Kidney glomerular epithelial cell (primary cell): ENCODE measurements around the gene NCAPH2.

ENCODE experiments used
- DNase-seq: peaks from one replicate; lab custom pipeline; 2025; lab: John Stamatoyannopoulos, UW

The NCAPH2 gene

DNA sequence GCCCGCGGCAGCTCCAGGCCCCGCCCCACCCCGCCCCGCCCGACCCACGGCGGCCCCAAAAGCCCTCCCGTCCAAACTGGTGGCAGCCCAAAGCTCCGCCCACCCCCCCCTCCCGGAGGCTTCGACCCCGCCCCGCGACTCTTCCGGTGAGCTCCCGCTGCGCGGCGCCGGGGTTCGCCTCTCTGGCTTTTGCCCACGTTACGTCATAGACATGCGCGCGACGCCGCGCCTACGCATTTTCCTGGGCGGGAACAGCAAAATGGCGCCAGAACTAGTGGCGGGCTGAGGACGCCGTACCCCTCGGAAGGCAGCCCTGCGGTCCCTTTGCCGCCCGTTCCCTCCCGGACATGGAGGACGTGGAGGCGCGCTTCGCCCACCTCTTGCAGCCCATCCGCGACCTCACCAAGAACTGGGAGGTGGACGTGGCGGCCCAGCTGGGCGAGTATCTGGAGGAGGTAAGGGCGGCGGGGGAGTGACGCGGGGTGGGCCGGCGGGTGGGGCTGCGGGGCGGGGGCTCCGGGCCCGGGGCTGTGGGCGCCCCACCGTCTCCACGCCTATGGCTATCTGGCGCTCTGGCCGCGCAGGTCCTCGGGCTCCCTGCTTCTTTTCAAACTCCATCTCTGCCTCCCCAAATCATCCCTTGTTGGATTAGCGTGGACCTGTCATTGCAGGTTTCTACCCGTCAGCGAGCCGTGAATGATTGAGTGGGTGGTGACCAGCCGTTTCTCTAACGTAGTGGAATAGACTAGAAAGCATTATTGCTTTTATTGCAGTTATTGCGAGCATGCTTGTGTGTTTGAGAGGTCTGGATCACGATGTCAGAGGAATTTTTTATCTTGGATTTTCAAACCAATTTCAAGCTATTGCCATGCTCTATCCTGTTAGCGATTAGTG is at the start of gene NCAPH2:
NCAPH2 (plus strand) TSS at position 234 of the 894 bp plus-strand sequence; CDS start at position 348, 114 bp downstream.
- peak; percentile 90 for DNase-seq

DNA sequence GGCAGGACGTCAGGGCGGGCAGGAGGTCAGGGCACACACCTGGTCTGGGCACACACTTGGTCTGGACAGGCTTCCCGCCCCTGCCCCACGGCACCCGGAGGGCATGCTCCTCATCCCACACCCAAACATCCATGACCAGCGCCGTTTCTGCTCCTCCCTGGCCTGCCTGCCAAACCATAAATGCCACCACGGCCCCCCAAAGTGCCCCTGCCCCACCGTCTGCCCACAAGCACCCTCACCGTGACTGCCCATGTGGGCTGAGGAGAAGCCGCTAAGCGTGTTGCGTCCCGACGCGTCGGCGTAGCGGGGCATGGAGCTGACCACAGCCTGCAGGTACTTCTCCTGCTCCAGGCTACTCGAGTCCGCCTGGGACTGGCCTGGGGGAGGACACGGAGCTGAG is 49.0 kb upstream of the NCAPH2 start:
- no peak for DNase-seq

DNA sequence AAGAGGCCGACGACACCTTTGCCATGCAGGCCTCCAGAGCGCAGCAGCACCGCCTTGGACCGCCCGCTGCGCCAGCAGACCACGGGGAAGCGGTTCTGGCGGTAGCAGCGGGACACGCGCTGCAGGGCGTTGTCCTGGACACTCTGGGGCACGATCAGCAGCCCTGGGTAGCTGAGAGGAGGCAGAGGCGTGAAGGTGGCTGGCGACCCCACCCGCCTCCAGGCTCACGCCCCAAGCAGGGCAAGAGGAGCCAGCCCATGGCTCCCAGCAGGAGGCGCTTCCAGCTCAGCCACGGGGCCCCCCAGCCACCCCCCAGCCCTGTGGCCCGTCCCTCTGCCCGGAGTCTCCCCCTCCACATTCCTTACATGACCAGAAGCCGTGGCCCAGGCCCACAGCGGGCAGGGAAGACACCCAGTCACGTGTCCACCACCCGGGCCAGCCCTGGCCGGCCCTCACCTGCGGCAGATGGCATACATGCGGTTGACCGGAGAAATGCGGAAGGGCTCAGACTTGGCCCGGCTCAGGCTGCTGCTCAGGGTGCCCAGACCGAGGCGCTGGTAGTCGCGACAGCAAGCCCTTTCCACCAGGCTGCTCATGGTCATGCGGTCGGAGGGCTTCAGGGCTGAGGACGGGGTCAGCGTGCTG is 48.4 kb upstream of the NCAPH2 start:
- no peak for DNase-seq

DNA sequence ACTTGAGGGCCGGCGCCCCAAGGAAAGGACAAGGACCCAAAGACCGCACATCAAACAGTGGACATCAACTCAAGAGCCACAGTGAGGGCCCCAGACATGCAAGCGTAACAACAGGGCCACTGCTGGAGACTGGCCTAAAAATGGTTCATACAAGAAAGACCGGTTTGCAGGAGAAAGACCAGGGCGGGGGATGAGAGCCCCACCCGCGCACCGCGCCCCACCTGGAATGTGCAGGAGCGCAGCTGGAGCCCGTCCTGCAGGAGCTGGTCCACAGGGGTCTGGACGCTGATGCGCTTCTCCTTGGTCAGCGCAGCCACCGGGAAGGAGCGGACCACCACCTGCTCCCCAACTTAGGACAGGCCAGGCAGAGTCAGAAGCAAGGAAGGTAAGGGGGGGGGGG is 47.1 kb upstream of the NCAPH2 start:
- no peak for DNase-seq

DNA sequence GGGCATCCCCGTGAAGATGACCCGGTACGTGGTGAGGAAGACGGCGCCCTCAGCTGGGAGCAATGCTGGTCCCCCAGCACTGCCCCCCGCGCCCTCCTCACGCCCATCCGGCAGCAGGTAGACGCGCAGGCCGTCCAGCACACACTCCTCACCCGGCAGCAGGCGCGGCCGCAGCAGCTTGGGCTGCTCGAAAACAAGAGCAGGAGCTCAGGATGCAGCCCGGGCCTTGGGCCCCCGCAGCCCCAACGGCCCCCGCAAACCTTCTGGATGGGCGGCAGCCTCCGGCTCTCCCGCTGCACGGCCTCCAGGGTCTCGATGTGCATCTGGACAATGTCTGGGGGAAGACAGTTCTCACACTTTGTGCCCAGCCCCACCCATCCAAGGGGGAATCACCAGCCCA is 46.5 kb upstream of the NCAPH2 start:
- DNase-seq = no peak

DNA sequence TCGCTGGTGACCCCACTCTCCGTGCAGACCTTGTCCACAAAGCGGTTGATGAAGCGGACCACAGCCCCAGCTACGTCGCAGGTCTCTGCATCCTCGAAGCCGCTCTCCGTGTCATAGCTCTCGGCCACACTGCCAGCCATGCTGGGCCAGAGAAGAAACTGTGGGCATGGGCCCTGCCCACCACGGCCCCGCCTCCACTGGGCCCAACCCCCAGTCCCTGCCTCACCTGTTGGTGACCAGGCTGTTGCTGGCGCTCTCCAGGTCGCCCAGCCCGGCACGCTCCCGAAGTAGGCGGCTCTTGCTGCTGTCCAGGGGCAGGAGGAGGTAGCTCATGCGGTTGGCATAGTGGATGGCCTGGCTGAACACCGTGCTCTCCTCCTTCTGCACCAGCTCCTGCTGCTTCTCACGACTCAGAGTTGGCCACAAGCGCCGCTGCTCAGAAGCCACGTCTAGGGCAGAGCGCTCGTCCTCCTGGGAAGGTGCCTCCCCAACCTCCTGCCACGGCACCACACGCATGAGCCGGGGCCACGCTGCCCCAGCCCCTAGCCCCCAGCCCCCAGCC is 46.0 kb upstream of the NCAPH2 start:
- DNase-seq = no peak

DNA sequence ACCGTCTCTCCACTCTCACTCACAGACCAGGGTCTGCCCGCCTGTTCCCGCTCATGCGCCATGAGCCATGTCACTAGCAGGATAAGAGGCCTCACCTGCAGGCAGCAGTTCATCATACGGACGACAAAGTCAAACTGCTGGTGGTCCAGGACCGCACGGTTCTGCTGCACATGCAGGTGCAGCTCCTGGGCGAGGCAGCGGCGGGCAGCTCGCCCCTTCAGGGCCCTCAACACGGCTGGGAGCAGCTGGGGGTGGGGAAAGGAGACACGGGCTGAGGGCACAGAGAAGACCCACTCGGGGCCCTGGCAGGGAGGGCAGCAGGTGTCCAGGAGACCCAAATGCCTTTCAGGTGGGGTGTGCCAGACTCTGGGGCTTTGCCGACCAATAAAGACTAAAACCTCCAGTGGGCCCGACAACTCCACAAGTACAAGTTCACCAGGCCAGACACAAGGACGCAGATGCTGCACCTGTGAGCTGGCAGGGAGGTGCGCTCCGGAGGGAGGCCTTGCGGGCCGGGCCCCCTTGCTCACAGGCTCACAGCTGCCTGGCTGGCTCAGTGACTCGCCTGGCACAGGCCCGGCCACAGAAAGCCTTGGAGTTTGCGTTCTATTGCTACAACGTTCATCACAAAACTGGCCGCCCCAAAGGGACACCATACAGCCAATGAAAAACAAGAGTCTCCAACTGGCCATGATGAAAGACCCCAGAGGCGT is 44.7 kb upstream of the NCAPH2 start:
- no peak for DNase-seq

DNA sequence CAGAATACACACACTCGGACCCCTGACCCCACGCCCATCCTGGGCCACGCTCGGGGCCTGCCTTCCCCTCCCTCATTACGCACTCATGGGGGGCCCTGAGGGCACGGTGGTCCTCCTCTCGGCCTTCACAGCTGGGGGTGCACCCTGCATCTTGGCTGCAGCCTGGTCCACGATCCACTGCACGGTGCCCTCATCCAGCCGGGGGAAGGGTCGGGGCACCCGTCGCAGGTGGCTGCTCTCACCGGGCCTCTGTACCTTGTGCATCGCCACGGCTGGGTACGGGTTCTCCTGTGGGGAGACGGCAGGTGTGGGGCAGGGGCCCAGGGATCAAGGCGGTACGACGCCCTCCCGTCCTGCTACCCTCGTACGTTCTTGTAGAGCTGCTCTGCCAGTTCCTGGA is 43.6 kb upstream of the NCAPH2 start:
- no peak for DNase-seq

DNA sequence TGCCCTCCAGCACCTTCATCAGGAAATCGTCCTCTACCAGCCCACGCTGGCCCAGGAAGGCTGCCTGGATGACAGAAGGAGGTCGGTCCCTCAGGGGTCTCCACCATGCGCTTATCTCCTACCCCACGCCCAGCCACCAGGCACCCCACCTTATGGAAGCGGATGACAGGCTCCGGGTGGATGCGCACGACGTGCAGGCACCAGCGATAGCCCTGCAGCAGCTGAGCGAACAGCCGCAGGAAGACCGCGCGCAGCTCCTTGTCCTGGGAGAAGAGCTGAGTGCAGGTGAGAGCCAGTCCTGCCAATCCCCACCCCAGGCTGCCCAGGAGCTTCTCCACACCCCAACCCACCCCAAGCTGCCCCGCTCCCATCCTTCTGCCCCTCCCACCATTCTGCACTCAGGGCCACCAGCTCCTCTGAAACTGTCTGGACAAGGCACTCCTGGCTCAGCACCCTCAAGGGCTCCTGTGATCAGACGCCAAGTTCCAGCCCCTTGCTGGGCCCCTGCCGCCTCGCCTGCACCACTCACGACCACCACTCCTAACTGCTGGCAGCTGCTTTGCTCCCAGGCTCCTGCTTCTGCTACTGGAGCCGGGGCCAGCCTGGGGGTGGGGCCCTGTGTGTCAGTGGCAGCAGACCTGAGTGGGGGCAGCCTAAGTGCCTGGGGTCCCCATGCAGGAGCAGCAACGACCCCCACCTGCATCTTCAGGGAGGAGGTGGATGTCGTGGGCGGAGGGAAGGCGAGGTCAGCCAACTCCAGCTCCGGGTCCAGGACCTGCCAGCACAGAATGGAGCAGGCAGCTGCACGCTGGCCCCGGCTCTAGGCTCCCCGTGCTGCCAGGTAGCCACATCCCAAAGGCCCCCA is 42.7 kb upstream of the NCAPH2 start:
- no peak for DNase-seq

DNA sequence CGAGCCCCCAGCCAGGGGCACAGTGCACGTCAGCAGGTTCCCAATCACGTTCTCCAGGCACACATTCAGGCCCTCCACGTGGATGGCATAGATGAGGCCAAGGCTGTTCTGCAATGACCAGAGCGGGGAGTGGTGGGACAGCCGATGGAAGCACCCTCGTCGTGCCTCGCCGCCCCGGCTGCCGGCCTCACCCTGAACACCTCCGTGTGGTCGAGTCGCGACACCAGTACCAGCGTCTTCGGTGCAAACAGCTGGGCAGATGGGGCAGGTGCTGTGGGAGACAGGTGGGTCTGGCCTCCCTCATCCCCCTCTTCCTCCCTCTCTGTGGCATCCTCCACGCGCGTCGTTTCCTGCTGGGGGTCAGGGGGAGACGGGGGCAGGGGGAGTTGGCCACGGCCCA is 40.7 kb upstream of the NCAPH2 start:
- no peak for DNase-seq

DNA sequence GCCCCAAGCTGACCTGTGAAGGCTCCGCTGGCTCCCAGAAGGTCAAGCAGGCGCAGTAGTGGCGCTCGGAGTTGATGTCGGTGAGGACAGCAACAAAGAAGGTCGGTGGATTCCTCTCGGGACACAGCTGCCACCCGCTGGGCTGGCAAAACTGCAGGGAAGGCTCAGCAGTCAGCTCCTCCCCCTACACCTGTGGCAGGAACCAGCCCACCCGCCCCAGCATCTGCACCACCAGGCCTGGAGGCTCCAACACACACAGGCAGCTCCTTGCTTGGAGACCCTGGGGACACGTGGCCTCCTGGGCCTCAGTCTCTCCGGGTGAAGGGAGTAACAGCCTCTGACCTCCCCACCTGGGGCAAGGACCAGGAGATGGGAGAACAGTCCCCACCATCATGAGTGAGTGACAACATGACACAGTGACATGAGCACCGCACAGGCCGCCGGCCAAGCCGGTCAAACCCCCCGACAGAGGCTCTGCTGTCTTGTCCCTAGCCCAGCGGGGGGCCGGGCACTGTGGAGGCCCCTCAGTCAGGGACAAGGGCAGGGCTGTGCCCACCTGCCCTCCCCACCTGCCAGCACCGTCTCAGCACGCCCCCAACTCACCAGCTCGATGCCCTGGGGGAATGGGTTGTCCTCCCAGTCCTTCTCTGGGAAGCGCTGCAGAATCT is 40.1 kb upstream of the NCAPH2 start:
- DNase-seq = no peak

DNA sequence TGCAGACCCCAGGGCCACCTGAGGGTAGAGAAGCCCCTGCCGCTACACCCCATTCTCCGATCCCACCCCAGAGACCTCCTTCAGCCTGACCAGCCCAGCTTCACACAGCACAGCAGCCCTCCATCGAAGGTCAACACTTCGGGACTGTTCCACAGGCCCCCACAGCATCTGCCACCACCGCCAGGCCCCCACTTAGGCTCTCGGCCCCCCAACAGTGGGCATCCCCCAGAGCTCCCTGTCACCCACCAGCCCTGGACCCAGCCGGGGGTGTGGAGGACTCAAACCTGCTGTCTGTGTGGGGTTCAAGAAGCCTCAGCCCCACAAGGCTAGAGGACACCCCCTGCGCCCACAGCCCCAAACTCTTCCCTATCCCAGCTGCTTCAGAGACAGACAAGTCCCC is 39.4 kb upstream of the NCAPH2 start:
- no peak for DNase-seq

DNA sequence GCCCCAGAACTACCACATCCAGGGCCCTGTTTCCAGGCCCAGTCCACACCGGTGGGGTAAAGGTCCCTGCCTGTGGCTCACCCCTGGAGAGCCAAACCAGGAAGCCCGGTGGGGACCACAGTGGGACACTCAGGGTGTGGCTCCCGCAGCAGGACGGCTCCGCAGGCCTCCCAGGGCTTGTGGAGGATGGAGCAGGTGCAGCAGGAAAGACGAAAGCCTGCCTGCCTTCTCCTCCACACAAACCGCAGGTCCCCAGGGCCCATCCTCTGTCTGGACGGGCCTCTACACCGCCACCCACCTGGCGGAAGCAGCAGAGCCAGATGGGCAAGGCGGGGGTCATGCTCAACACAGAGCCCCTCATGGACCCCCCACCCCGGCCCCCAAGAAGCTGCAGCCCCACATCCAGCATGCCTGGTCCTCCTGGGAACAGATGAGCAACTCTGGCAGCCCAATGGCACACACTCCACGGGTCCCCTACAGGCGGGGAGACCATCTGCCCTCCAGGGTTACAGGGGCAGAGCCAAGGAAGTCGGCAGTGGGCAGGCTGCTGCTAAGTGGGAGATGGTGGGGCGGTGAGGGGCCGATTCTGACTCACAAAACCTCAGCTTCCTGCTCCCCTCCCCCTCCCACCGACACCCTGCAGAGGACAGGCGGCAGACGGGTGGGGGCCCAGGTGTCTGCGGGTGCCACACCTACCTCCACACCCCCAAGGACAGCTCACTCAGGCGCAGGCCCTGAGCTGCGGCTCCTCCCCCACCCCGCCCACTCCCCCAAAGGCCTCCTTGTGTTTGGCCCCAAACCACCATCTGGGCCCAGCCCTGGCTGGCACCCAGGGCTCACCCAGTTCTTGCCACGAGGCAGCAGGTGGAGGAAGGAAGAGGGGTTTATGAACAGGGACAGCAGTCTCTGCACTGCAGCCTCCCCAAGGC is 38.4 kb upstream of the NCAPH2 start:
- no peak for DNase-seq

DNA sequence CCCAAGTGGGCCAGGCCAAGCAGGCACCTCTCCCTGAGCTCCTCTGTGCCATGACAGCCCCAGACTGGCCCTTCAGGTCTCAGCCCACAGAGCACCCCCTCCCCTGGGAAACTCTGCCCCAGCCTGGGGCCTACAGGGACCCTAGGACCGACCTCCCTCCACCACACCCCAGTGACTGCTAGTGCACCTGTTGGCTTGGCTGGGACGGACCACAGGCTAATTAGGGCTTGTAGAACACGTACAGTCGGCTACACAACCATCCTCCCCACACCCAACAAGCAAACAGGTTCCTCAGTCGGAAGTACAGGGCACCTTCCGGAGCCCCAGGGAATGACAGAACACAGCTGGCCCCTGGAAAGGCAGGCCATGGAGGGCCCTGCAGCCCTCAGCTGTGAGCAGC is 37.5 kb upstream of the NCAPH2 start:
- DNase-seq = no peak

DNA sequence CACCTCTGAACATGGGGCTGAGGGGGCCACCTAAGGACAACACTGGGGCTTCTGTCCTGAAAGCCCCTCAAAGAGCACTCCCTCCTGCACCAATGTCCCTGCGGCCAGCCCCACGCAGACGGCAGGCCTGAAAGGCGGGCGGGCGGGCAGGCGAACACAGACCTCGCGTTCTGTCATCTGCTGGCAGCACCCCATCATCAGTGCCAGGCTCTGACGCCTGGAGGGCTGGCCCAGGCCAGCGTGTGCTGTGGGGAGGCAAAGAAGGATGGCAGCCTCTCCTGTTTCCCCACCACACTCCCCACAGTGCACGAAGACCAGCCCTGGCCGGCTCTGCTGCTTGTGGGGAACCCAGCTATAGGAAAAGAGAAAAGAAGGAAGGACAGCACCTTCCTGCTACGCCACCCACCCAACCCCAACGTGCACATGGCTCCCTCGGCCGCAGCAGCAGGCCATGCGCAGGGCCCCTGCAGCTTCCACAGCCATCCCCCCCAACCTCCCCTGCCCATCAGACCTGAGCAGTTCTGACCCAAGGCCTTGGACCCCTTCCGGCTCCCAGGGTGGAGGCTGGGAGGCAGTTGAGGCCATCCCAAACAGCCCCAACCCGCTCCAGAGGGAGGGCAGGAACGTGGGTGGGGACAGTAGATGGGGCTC is 36.7 kb upstream of the NCAPH2 start:
- no peak for DNase-seq

DNA sequence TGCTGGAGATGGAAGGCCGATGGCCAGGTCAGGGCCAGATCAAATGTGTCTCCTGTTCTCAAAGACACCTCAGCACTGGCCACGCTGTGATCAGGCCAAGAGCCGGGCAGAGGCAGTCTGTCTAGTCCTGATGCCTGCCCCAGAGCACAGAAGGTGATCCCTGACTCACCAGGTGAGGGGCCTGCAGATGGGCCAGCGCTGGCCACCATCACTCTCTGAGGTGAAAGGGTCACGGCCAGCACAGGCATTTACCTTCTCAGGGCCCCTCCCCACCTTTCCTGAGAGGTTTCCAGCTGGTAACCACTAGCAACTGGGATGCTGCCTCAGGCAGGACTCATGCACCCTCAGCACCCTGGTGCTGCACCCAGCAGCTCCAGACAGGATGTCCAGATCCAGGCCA is 36.1 kb upstream of the NCAPH2 start:
- DNase-seq = no peak

DNA sequence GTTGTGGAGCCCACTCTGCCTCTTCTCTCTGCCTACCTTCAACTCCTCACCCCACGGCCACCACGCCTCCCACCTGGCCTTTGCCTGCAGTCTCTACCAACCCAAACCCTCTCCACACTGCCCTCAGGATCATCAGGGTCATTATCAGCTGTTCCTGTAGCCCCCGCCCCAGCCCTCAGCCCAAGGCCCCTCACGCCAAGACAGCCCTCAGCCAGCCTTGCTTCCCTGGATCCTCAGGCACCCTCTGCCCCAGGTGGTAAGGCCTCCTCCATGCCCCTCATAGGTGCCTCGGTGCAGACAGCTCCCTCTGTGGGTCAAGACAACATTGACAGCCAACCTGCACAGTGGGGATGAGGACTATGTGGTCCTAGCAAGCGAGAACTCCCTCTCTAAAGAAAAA is 34.9 kb upstream of the NCAPH2 start:
- no peak for DNase-seq

DNA sequence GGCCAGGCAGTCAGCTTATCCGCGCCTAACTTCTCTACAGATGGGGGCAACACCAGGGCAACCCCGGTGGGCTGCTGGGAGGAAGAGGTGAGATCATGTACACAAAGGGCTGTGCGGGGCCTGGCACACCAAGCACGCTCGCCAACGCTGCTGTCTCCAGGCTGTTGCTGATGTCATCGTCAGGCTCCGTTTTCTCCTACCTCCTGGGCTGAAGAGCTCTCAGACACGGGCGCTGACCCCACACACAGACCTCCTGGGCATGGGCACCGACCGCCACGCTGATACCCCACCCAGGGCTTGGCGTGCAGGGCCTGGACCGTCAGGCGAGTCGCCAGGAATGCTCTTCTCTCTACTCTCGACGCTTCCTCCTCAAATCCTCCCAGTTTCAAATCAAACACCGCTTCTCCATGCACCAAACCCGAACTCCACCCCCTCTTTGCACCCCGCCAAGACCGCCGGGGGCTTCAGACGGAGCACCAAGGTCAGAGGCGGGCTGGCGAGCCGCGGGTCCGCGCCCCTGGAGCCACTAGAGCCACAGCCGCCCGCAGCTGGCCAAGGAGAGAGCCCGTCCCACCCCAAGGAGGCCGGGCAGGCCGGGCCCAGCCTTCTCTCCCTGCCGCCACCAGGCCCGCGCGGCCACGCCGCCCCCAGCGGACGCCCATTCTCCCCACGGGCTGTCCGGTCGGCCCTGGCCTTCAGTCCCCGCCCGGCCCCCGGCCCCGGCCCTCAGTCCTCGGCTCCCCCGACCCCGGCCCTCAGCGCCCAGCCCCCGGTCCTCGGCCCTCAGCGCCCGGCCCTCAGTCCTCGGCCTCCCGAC is 34.0 kb upstream of the NCAPH2 start:
- DNase-seq = peak; percentile 24
